Thyroid gland (tissue), 4 donors: ENCODE results near the gene HDAC11. TPM values are rescaled to one million over a fixed set of nuclear protein-coding genes. Genes with fewer than 3 reads are reported as not detected.

Experiments
- DNase-seq, 2 donors: peaks; one replicate each; pipeline ENCODE4 v3.0.0-alpha.2; 2019
- H3K27ac ChIP-seq, 3 donors: fragments of 200-600 bp; sonication (generic); 1 replicate in 2 of 3; 2 replicates in 1 of 3; pipeline ENCODE4 v1.5.1; 2016 to 2019; ENCODE audit warnings: mild to moderate bottlenecking in 1 of 3, moderate library complexity in 1 of 3
- H3K27me3 ChIP-seq: fragments of 200-600 bp; sonication (generic); one replicate; pipeline ENCODE4 v1.5.1; 2019
- H3K36me3 ChIP-seq, 2 donors: fragments of 200-600 bp; sonication (generic); one replicate each; pipeline ENCODE4 v1.5.1; 2016 to 2019
- H3K4me1 ChIP-seq, 2 donors: fragments of 200-600 bp; sonication (generic); one replicate each; pipeline ENCODE4 v1.5.1; 2017 to 2019
- H3K4me3 ChIP-seq, 3 donors: fragments of 200-600 bp; sonication (generic); replicated peaks in 1 of 3; 1 replicate in 2 of 3; 2 replicates in 1 of 3; pipeline ENCODE4 v1.5.1; 2016; ENCODE audit warnings: mild to moderate bottlenecking in 1 of 3
- H3K9me3 ChIP-seq: fragments of 200-600 bp; sonication (generic); one replicate; pipeline ENCODE4 v1.5.1; 2017
- POLR2A ChIP-seq, 2 donors: fragments of 450-650 bp; IDR thresholded peaks; one replicate each; pipeline ENCODE4 v1.6.1; 2017; ENCODE audit warnings: antibody characterized with exemption in 2 of 2, mild to moderate bottlenecking in 2 of 2, moderate library complexity in 1 of 2
- whole genome bisulfite sequencing, 2 donors: methylation state at CpG; one replicate each; pipeline ENCODE4 v1.1.5; 2017; 5-methylcytosine and 5-hydroxymethylcytosine counted together
- intact Hi-C: fragments of 100-400 bp; cut with DNase I; formaldehyde crosslinking; loops from one replicate; pipeline ENCODE4 v1.15.1; 2023
- total RNA-seq, 4 donors: library from RNA; depleted of rRNA; stranded (reverse); fragments of >200 nt; gene quantifications; one replicate each; pipeline ENCODE4 v1.2.3, GENCODE V29; 2016
- TF ChIP-seq, protein P1 (sequence below), 6 experiments: fragments of 200-600 bp in 3 of 6; fragments of 450-650 bp in 3 of 6; sonication (generic) in 3 of 6; IDR thresholded peaks; one replicate each; pipeline ENCODE4 v1.5.1; 2016 to 2019; ENCODE audit warnings: antibody characterized with exemption in 6 of 6, mild to moderate bottlenecking in 2 of 6, inconsistent platforms in 1 of 6, moderate library complexity in 1 of 6

The HDAC11 gene
- total RNA-seq, 4 donors from 2014 or later: 18.8 to 47.5 (median 30.8) TPM

DNA sequence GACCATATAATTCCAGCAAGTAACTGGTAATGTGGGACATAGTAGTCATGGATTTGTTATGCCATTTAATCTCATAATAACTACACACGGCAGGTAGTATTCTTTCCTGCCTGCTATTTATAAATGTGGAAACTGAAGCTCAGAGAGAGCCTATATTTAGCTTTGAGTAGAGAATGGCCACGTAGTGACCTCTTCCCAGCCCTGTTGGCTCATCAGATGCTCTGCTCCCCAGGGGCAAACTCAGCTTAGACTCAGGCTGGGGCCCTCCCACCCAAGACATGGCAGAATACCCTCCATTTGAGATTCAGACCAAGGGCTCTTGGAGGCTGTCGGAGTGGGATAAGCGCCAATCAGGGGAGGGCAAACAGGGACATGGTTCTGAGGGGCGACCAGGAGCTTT, 17.3 kb upstream of the HDAC11 start:
- H3K4me1 ChIP-seq: no peaks in the 10 kb centered on the region
- H3K27ac ChIP-seq: no peak overlapping the region
- H3K36me3 ChIP-seq: no peaks in the 10 kb centered on the region
- intact Hi-C loops: no loop called here
- 70 to 78% methylated on average over 5 of the region's 5 CpGs for WGBS, 2 donors
- DNase-seq: no peak
- H3K4me3 ChIP-seq: no peak overlapping the region
- no peaks in the 10 kb centered on the region for H3K9me3 ChIP-seq
- TF ChIP-seq, protein P1, sequence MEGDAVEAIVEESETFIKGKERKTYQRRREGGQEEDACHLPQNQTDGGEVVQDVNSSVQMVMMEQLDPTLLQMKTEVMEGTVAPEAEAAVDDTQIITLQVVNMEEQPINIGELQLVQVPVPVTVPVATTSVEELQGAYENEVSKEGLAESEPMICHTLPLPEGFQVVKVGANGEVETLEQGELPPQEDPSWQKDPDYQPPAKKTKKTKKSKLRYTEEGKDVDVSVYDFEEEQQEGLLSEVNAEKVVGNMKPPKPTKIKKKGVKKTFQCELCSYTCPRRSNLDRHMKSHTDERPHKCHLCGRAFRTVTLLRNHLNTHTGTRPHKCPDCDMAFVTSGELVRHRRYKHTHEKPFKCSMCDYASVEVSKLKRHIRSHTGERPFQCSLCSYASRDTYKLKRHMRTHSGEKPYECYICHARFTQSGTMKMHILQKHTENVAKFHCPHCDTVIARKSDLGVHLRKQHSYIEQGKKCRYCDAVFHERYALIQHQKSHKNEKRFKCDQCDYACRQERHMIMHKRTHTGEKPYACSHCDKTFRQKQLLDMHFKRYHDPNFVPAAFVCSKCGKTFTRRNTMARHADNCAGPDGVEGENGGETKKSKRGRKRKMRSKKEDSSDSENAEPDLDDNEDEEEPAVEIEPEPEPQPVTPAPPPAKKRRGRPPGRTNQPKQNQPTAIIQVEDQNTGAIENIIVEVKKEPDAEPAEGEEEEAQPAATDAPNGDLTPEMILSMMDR (IDR thresholded peaks at IDR 0.05): no peak
- TF ChIP-seq POLR2A (IDR thresholded peaks at IDR 0.05): no peak
- no peaks in the 10 kb centered on the region for H3K27me3 ChIP-seq

DNA sequence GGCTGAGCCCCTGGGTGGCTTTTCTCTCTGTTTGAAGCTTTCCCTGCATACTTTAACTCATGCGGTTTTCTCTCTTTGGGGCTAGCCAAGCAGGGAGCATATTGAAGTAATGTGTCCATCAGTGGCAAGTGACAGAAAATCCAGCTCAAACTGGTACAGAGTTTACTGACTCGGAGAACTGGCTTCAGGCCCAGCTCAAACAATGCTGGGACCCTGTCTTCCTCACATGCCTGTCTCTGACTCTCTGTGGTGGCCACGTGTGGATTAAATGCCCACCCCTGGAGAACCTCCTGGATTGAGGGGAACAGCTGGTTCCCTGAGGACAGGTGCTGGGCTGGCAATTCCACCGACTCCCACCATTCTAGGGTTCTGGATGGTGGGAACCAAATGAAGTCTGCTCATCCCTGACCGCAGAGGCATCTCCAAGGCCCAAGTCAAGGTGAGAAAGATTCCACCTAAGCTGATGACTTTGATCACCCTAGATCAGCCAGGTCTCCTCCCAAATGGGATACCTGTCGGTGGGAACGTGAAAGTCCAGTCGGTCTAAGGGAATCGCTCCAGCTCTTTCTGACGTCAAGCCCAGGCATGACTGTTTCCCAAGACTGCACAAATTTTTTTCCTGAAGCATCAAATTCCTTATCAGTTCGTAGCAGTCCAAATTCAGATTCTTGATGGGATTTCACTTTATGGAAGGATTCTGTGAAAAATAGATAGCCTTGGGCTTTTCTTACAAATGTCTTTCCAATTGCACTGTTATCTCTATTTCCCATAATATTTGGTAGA, 16.3 kb upstream of the HDAC11 start:
- intact Hi-C loops: no loop called here
- TF ChIP-seq POLR2A (IDR thresholded peaks at IDR 0.05): no peak
- TF ChIP-seq, protein P1 (IDR thresholded peaks at IDR 0.05): no peak
- no peak for DNase-seq
- H3K27ac ChIP-seq: no peak overlapping the region
- WGBS, 2 donors: 79 to 82% methylated on average over 11 of the region's 11 CpGs
- H3K27me3 ChIP-seq: no peaks in the 10 kb centered on the region
- no peak overlapping the region for H3K4me3 ChIP-seq
- no peaks in the 10 kb centered on the region for H3K36me3 ChIP-seq
- H3K9me3 ChIP-seq: no peaks in the 10 kb centered on the region
- no peaks in the 10 kb centered on the region for H3K4me1 ChIP-seq

DNA sequence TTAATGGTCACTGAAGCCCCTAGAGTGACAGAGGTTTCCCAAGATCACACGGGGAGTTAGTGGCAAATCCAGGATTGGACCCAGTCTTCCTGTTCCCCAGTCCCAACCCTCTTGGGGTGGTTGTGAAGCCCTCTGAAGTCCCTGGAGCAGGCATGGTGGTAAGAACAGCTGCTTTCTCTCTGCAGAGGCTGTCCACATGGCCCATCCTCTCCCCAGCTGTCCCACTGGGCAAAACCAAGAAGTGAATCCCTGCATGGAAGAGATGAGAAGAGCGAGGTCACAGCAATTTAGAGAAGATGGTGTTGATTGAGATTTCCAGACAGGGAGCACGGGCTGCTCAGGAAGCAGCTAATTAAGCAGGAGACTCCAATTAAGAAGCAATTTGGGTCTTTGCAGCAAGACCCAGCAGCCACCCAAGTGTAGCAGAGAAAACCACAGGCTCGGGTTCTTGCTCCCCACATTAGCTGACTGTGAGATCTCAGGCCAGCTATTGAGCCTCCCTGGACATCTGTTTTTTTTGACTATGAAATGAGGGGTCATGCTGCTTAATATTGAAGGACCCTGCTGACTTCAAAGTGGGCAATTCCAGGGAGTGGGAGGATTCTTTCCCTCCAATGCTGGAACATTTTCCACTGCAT, 14.8 kb upstream of the HDAC11 start:
- Histone ChIP-seq H3K9me3 (no peaks in the 10 kb centered on the region), H3K4me1 (no peaks in the 10 kb centered on the region), H3K27me3 (no peaks in the 10 kb centered on the region), H3K36me3 (no peaks in the 10 kb centered on the region), H3K4me3 (no peak overlapping the region), H3K27ac (no peak overlapping the region)
- WGBS, 2 donors: 77 to 81% methylated on average over 4 of the region's 4 CpGs
- no peak for DNase-seq
- intact Hi-C loops: no loop called here
- TF ChIP-seq, protein P1 (IDR thresholded peaks at IDR 0.05): no peak
- TF ChIP-seq POLR2A (IDR thresholded peaks at IDR 0.05): no peak

DNA sequence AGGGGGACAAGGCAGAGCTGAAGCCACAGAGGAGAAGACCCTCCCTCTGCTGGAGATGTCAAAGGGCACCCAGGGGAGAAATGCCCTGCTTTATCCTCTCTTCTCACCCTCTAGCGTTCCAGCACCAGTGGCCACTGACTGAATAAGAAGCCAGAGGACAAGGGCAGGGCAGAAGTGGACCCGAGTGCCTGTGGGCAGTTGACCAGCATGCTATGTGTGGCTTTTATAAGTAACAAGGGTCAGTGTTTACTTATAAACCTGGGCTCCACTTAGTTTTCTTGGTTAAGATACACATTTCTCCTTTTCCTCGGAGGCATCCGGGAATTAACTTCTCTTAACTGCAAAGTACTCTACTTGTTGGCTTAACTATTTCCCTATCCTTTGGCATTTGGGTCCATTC, 13.3 kb upstream of the HDAC11 start:
- Histone ChIP-seq H3K4me3 (no peak overlapping the region), H3K36me3 (no peaks in the 10 kb centered on the region), H3K27me3 (no peaks in the 10 kb centered on the region), H3K4me1 (no peaks in the 10 kb centered on the region), H3K9me3 (no peaks in the 10 kb centered on the region), H3K27ac (no peak overlapping the region)
- DNase-seq: no peak
- intact Hi-C loops: no loop called here
- 59 to 64% methylated on average over 4 of the region's 4 CpGs for WGBS, 2 donors
- TF ChIP-seq, protein P1 (IDR thresholded peaks at IDR 0.05): no peak
- no peak for TF ChIP-seq POLR2A (IDR thresholded peaks at IDR 0.05)

DNA sequence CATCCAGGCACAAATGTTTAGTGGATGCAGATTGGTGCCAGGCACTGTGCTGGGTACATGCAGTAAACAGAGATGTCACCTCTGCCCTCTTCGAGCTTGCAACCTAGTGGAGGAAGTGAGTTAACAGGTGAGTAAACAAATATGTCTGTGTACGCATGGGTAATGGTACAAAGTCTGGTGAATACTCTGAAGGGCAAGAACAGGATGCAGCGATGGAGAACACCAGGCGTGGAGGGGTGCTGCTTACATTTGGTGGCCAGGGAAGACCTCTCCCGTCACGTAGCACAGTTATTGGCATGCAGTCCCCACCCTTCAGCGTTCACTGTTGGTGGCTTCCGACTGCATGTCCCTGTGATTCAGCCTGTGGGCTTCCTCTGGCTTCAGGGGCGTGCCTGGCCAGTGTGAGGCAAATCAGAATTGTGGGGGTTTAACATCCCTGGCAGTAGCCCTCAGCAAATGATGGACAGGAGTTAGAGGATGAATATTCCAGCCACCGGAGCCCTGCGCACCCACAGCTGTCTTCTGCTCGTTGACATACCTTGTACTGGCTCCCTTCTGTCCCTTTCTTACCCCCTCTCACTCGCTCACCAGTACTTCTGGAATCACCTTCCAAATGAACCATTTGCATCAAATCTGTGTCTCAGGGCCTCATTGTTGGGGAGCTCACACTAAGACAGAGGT, 9.1 kb upstream of the HDAC11 start:
- WGBS, 2 donors: 82 to 84% methylated on average over 13 of the region's 13 CpGs
- intact Hi-C loops: no loop called here
- no peak for DNase-seq

More for the DNA sequence above, 9.1 kb upstream of the HDAC11 start:
- no peak for TF ChIP-seq POLR2A (IDR thresholded peaks at IDR 0.05)
- TF ChIP-seq, protein P1 (IDR thresholded peaks at IDR 0.05): no peak
- Histone ChIP-seq H3K9me3 (no peaks in the 10 kb centered on the region), H3K4me3 (no peak overlapping the region), H3K4me1 (no peaks in the 10 kb centered on the region), H3K27me3 (no peaks in the 10 kb centered on the region), H3K27ac (no peak overlapping the region), H3K36me3 (no peaks in the 10 kb centered on the region)
